ENCODE results near the gene LMF1.

GRCh38 chr16:884232-884631, 86.6 kb downstream of the LMF1 start:
- TF ChIP-seq CTCF (IDR thresholded peaks at IDR 0.05): no peak
- no peak for TF ChIP-seq POLR2A (IDR thresholded peaks at IDR 0.05)
